ENCODE measurements around the gene TBC1D25.

DNA sequence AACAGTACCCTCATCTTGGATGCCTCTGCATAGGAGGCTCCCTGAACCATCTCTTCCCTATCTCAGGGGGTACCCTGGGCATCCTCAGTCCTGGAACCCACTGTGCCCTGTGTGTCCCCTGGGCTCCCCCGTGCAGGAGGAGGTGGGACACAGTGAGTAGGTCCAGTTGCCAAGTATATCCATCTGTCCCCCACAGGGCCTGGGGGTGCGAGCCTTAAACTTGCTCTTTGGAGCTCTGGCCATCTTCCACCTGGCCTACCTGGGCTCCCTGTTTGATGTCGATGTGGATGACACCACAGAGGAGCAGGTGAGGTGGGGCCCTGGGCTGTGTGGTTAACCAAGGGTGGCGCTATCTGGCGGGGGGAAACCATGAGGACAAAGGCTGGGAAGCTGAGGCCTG, 22.5 kb upstream of the TBC1D25 start:
- no peak for TF ChIP-seq POLR2A (IDR thresholded peaks at IDR 0.05)
- TF ChIP-seq, protein P1, sequence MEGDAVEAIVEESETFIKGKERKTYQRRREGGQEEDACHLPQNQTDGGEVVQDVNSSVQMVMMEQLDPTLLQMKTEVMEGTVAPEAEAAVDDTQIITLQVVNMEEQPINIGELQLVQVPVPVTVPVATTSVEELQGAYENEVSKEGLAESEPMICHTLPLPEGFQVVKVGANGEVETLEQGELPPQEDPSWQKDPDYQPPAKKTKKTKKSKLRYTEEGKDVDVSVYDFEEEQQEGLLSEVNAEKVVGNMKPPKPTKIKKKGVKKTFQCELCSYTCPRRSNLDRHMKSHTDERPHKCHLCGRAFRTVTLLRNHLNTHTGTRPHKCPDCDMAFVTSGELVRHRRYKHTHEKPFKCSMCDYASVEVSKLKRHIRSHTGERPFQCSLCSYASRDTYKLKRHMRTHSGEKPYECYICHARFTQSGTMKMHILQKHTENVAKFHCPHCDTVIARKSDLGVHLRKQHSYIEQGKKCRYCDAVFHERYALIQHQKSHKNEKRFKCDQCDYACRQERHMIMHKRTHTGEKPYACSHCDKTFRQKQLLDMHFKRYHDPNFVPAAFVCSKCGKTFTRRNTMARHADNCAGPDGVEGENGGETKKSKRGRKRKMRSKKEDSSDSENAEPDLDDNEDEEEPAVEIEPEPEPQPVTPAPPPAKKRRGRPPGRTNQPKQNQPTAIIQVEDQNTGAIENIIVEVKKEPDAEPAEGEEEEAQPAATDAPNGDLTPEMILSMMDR (IDR thresholded peaks at IDR 0.05), result no peak

Measured in esophagus squamous epithelium (tissue), 4 donors.